ENCODE results near the gene SLC44A5. TPM values are rescaled to one million over a fixed set of nuclear protein-coding genes. Genes with fewer than 3 reads are reported as not detected.

SLC44A5 gene
- total and polyA plus RNA-seq, 10 of the 15 experiments (the other 5 are each of a cell fraction or from before 2014, with no cell fraction given) = 0.04 to 1.3 TPM; not detected in 8

- no peaks in the 10 kb centered on the region for H3K36me3 ChIP-seq (ENCODE audit: control insufficient read depth in 2 of 2, insufficient read depth in 2 of 2, low read length in 1 of 2)
- H3K79me2 ChIP-seq (ENCODE audit: control insufficient read depth, insufficient read depth, low read length) = no peaks in the 10 kb centered on the region
- ChIA-PET RAD21 (ENCODE audit: unreplicated experiment) (no interaction called here), POLR2A (interaction anchor here (0.5 kb wide), 1 partner anchor 251 kb away, joined by 3 read pairs; no protein-coding TSS in a partner anchor), CTCF (interaction anchor here (1.7 kb wide), 1 partner anchor 15 kb away, joined by 4 read pairs; no protein-coding TSS in a partner anchor), SMC1A (ENCODE audit: uncharacterized antibody, unreplicated experiment) (interaction anchor here (1.7 kb wide), 1 partner anchor 45 kb away, joined by 5 read pairs; no protein-coding TSS in a partner anchor)
- no peak overlapping the region for H3K9ac ChIP-seq (ENCODE audit: control insufficient read depth, insufficient read depth, low read length)
- H4K20me1 ChIP-seq (ENCODE audit: control insufficient read depth, insufficient read depth) = no peaks in the 10 kb centered on the region
- TF ChIP-seq ZNF207 (IDR thresholded peaks at IDR 0.05; ENCODE audit: borderline replicate concordance) (no peak), RAD21 (IDR thresholded peaks at IDR 0.05; ENCODE audit: insufficient read depth, low read depth, low read length) (no peak)
- no peaks in the 10 kb centered on the region for H3K9me3 ChIP-seq (replicated peaks; ENCODE audit: control insufficient read depth, insufficient read depth, low read length)
- intact Hi-C loops (cut with micrococcal nuclease; ENCODE audit: unreplicated experiment) (no loop called here), in situ Hi-C loops (cut with MboI) (no loop called here)
- H3K27me3 ChIP-seq (replicated peaks in 1 of 2; ENCODE audit: control insufficient read depth in 2 of 2, insufficient read depth in 2 of 2, low read length in 1 of 2) = no peaks in the 10 kb centered on the region
- no peak overlapping the region for H3K4me3 ChIP-seq
- DNase-seq (ENCODE audit: low read depth, low spot score) (no peak), FAIRE-seq (no peak), ATAC-seq (no peak)
- H3K4me2 ChIP-seq (ENCODE audit: control insufficient read depth, insufficient read depth) = no peak overlapping the region
- no peak overlapping the region for H3K27ac ChIP-seq (ENCODE audit: control insufficient read depth, insufficient read depth)
- 73% methylated on average over 1 of the region's 1 CpG for WGBS (ENCODE audit: insufficient coverage, insufficient replicate concordance, low lambda C conversion rate, missing lambda C conversion rate)
- BruUV-seq (replicated peaks) = no TSS peak
- H2AFZ ChIP-seq (ENCODE audit: control insufficient read depth, low read depth, low read length) = no peak overlapping the region
- no peaks in the 10 kb centered on the region for H3K4me1 ChIP-seq (ENCODE audit: control insufficient read depth, insufficient read depth, low read length)
These were observed 96.6 kb downstream of the SLC44A5 start for GRCh38 chr1:75514270-75514669.

- H3K27me3 ChIP-seq (replicated peaks in 1 of 2; ENCODE audit: control insufficient read depth in 2 of 2, insufficient read depth in 2 of 2, low read length in 1 of 2) = no peaks in the 10 kb centered on the region
- no peaks in the 10 kb centered on the region for H3K9me3 ChIP-seq (replicated peaks; ENCODE audit: control insufficient read depth, insufficient read depth, low read length)
- ChIA-PET POLR2A (interaction anchor here (0.7 kb wide), 1 partner anchor 1007 kb away, joined by 7 read pairs; no protein-coding TSS in a partner anchor), CTCF (no interaction called here), RAD21 (ENCODE audit: unreplicated experiment) (no interaction called here), SMC1A (ENCODE audit: uncharacterized antibody, unreplicated experiment) (no interaction called here)
- H3K27ac ChIP-seq (ENCODE audit: control insufficient read depth, insufficient read depth) = no peak overlapping the region
- in situ Hi-C loops (cut with MboI) = no loop called here
- no peak overlapping the region for H3K9ac ChIP-seq (ENCODE audit: control insufficient read depth, insufficient read depth, low read length)
- H3K4me2 ChIP-seq (ENCODE audit: control insufficient read depth, insufficient read depth) = no peak overlapping the region
- TF ChIP-seq WRNIP1 (IDR thresholded peaks at IDR 0.05; ENCODE audit: borderline replicate concordance, low read depth, low read length) = no peak
- no peaks in the 10 kb centered on the region for H3K4me1 ChIP-seq (ENCODE audit: control insufficient read depth, insufficient read depth, low read length)
- FAIRE-seq (no peak), DNase-seq (ENCODE audit: low read depth, low spot score) (no peak), ATAC-seq (no peak)
- H4K20me1 ChIP-seq (ENCODE audit: control insufficient read depth, insufficient read depth) = no peaks in the 10 kb centered on the region
- no peaks in the 10 kb centered on the region for H3K79me2 ChIP-seq (ENCODE audit: control insufficient read depth, insufficient read depth, low read length)
- H3K4me3 ChIP-seq = no peak overlapping the region
- H3K36me3 ChIP-seq (ENCODE audit: control insufficient read depth in 2 of 2, insufficient read depth in 2 of 2, low read length in 1 of 2) = no peaks in the 10 kb centered on the region
- H2AFZ ChIP-seq (ENCODE audit: control insufficient read depth, low read depth, low read length) = no peak overlapping the region
- no TSS peak for BruUV-seq (replicated peaks)
- intact Hi-C loops (cut with micrococcal nuclease; ENCODE audit: unreplicated experiment) = no loop called here
- WGBS (ENCODE audit: insufficient coverage, insufficient replicate concordance, low lambda C conversion rate, missing lambda C conversion rate) = 0% methylated on average over 1 of the region's 1 CpG
These were observed 103.9 kb downstream of the SLC44A5 start for GRCh38 chr1:75506976-75507375.

Measured in GM12878 (cell line).